ENCODE results near the gene MYO9B. TPM values are rescaled to one million over a fixed set of nuclear protein-coding genes. Genes with fewer than 3 reads are reported as not detected.
A peak's percentile ranks its signal among the peaks of the same experiment; 100 is the strongest.

MYO9B gene
- total RNA-seq, 1 donor, result 96.6 TPM

DNA sequence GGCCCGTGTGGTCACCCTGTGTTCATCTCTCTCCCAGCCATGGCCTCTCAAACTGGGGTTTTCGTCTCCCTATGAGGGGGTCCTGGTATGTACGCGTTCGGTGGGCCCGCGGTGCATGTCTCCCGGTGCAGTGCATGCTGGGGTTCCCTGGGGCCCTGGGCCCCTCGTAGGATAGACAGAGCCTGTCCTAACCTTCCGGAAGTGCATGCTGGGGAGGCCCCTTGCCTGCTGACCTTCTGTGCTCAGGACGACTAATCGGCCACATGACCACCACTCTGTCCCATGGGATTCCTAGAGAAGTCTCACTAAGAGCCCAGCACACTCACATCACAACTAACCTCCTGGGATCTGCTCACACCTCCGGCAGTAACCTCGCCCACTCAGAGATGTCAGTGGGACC, 134.7 kb downstream of the MYO9B start:
- Histone ChIP-seq H3K4me3 (ENCODE audit: insufficient read depth, low read length) (no peak overlapping the region), H3K4me1 (ENCODE audit: insufficient read depth, low read length) (peaks cover 11% of the 10 kb centered on the region), H3K9me3 (ENCODE audit: low read depth, low read length) (no peaks in the 10 kb centered on the region), H3K36me3 (ENCODE audit: insufficient read depth, low read length) (peaks cover 53% of the 10 kb centered on the region), H3K79me2 (ENCODE audit: insufficient read depth, low read length) (no peaks in the 10 kb centered on the region), H3K4me2 (ENCODE audit: insufficient read depth, low read length) (no peak overlapping the region), H2AFZ (ENCODE audit: low read length) (no peak overlapping the region), H3K27me3 (ENCODE audit: insufficient read depth, low read length) (no peaks in the 10 kb centered on the region), H3K27ac (ENCODE audit: low read depth, low read length) (no peak overlapping the region), H4K20me1 (ENCODE audit: insufficient read depth, low read length) (peaks cover 9% of the 10 kb centered on the region)
- no peak for TF ChIP-seq CTCF (IDR thresholded peaks at IDR 0.05; ENCODE audit: extremely low read depth, low read depth, low read length)
- DNase-seq (ENCODE audit: insufficient read length, low spot score, missing footprints), result peak; percentile 81

- peaks cover 3% of the 10 kb centered on the region for H3K79me2 ChIP-seq (ENCODE audit: insufficient read depth, low read length)
- DNase-seq (ENCODE audit: insufficient read length, low spot score, missing footprints), result peak; percentile 38
Observed at GRCh38 chr19:17211547-17212446, 136.2 kb downstream of the MYO9B start.

DNA sequence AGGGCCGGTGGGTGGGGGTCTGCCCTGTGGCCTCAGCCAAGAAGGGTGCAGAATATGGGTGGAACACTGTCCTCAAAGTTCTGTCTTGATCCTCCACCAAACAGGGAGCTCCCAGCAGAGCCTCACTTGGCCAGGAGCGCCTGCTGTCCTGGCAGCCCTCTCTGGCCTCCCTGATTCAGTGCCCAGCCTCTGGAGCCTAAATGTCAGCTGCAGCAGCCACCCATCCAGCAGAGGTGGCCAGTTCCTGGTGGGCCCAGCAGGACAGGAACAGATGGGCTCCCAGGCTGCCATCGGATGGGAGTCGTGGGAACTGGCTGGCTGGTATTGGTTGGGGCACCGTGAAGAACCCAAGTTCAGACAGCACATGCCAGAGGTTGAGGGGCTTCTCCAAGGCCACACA, 137.8 kb downstream of the MYO9B start:
- Histone ChIP-seq H3K36me3 (ENCODE audit: insufficient read depth, low read length) (peaks cover 44% of the 10 kb centered on the region), H2AFZ (ENCODE audit: low read length) (no peak overlapping the region), H3K79me2 (ENCODE audit: insufficient read depth, low read length) (peaks cover 3% of the 10 kb centered on the region), H3K27me3 (ENCODE audit: insufficient read depth, low read length) (no peaks in the 10 kb centered on the region), H3K4me2 (ENCODE audit: insufficient read depth, low read length) (no peak overlapping the region), H3K27ac (ENCODE audit: low read depth, low read length) (no peak overlapping the region), H3K4me1 (ENCODE audit: insufficient read depth, low read length) (peaks cover 11% of the 10 kb centered on the region), H4K20me1 (ENCODE audit: insufficient read depth, low read length) (peaks cover 9% of the 10 kb centered on the region), H3K4me3 (ENCODE audit: insufficient read depth, low read length) (no peak overlapping the region), H3K9me3 (ENCODE audit: low read depth, low read length) (no peaks in the 10 kb centered on the region)
- peak; percentile 66 for DNase-seq (ENCODE audit: insufficient read length, low spot score, missing footprints)
- TF ChIP-seq CTCF (IDR thresholded peaks at IDR 0.05; ENCODE audit: extremely low read depth, low read depth, low read length), result no peak

More at GRCh38 chr19:17211547-17212446, 136.2 kb downstream of the MYO9B start:
- Histone ChIP-seq H3K36me3 (ENCODE audit: insufficient read depth, low read length) (peaks cover 40% of the 10 kb centered on the region), H3K4me3 (ENCODE audit: insufficient read depth, low read length) (no peak overlapping the region), H3K27me3 (ENCODE audit: insufficient read depth, low read length) (no peaks in the 10 kb centered on the region), H3K27ac (ENCODE audit: low read depth, low read length) (no peak overlapping the region), H4K20me1 (ENCODE audit: insufficient read depth, low read length) (peaks cover 9% of the 10 kb centered on the region), H3K4me1 (ENCODE audit: insufficient read depth, low read length) (peaks cover 11% of the 10 kb centered on the region), H3K9me3 (ENCODE audit: low read depth, low read length) (no peaks in the 10 kb centered on the region), H3K4me2 (ENCODE audit: insufficient read depth, low read length) (no peak overlapping the region), H2AFZ (ENCODE audit: low read length) (no peak overlapping the region)
- TF ChIP-seq CTCF (IDR thresholded peaks at IDR 0.05; ENCODE audit: extremely low read depth, low read depth, low read length), result no peak

DNA sequence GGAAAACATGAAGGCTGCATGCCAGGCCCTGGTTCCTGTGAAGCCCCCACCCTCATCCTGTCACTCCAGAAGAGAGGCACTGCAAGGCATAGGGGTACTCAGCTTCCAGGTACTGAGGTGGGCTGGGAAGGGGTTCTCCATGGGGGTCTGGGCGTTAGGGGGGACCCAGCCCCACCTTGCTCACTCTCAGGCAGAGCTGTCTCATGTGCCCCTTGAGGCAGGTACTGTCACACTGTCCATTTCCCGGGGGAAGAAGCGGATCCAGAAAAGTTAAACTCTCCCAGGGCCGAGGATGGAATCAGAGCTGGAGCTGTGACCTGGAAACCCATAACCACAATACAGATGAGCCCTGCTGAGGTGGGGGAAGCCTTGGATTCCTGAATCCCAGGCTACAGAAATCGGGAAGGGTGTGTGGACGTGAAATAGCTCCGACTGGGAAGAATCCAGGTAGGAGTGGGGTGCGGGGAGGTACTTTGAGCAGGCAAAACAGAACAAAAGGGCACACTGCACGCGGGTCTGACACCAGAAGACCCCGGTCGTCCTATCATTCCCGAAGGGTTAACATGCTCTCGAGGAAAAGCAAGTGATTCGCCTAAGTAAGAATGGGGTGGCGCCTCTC, 139.0 kb downstream of the MYO9B start:
- peaks cover 11% of the 10 kb centered on the region for H3K4me1 ChIP-seq (ENCODE audit: insufficient read depth, low read length)
- peak; percentile 59 for DNase-seq (ENCODE audit: insufficient read length, low spot score, missing footprints)
- H4K20me1 ChIP-seq (ENCODE audit: insufficient read depth, low read length), result peaks cover 4% of the 10 kb centered on the region
- H3K36me3 ChIP-seq (ENCODE audit: insufficient read depth, low read length), result peaks cover 46% of the 10 kb centered on the region
- H3K27me3 ChIP-seq (ENCODE audit: insufficient read depth, low read length), result no peaks in the 10 kb centered on the region
- H3K79me2 ChIP-seq (ENCODE audit: insufficient read depth, low read length), result peaks cover 3% of the 10 kb centered on the region
- no peaks in the 10 kb centered on the region for H3K9me3 ChIP-seq (ENCODE audit: low read depth, low read length)
- H2AFZ ChIP-seq (ENCODE audit: low read length), result peak overlapping the region; percentile 79
- peak overlapping the region; percentile 93 for H3K4me2 ChIP-seq (ENCODE audit: insufficient read depth, low read length)
- peak overlapping the region; percentile 87 for H3K4me3 ChIP-seq (ENCODE audit: insufficient read depth, low read length)
- peak overlapping the region; percentile 93 for H3K27ac ChIP-seq (ENCODE audit: low read depth, low read length)
- TF ChIP-seq CTCF (IDR thresholded peaks at IDR 0.05; ENCODE audit: extremely low read depth, low read depth, low read length), result no peak
